Measurements from ENCODE around the gene CCDC124.
"Not testable (repeated sequence)": the region's sequence is repeated elsewhere in the genome, so short reads cannot be mapped to it uniquely, and the experiment has no call there.

CCDC124 gene

GRCh38 chr19:17915940-17916593, 16.7 kb upstream of the CCDC124 start:
- H3K9me3 ChIP-seq (ENCODE audit: control insufficient read depth, insufficient read depth, low read length): peaks cover 3% of the 10 kb centered on the region
- no peaks in the 10 kb centered on the region for H3K27me3 ChIP-seq (ENCODE audit: control insufficient read depth, insufficient read depth, low read length)
- no peak overlapping the region for H3K4me3 ChIP-seq (ENCODE audit: low read depth, low read length)
- H3K9ac ChIP-seq (ENCODE audit: low read depth, low read length): no peak overlapping the region
- no peaks in the 10 kb centered on the region for H3K36me3 ChIP-seq (ENCODE audit: control insufficient read depth, insufficient read depth, low read length)
- no peaks in the 10 kb centered on the region for H3K4me1 ChIP-seq (ENCODE audit: control insufficient read depth, insufficient read depth, low read length)

- H3K9ac ChIP-seq (ENCODE audit: low read depth, low read length); H3K9me3 ChIP-seq (ENCODE audit: control insufficient read depth, insufficient read depth, low read length); H3K36me3 ChIP-seq (ENCODE audit: control insufficient read depth, insufficient read depth, low read length); H3K4me1 ChIP-seq (ENCODE audit: control insufficient read depth, insufficient read depth, low read length); H3K4me3 ChIP-seq (ENCODE audit: low read depth, low read length); H3K27me3 ChIP-seq (ENCODE audit: control insufficient read depth, insufficient read depth, low read length): not testable (repeated sequence)
Measured at GRCh38 chr19:17918151-17918550, 14.7 kb upstream of the CCDC124 start.

GRCh38 chr19:17919122-17919521, 13.7 kb upstream of the CCDC124 start:
- not testable (repeated sequence) for H3K4me3 ChIP-seq (ENCODE audit: low read depth, low read length); H3K4me1 ChIP-seq (ENCODE audit: control insufficient read depth, insufficient read depth, low read length); H3K36me3 ChIP-seq (ENCODE audit: control insufficient read depth, insufficient read depth, low read length); H3K9ac ChIP-seq (ENCODE audit: low read depth, low read length); H3K9me3 ChIP-seq (ENCODE audit: control insufficient read depth, insufficient read depth, low read length); H3K27me3 ChIP-seq (ENCODE audit: control insufficient read depth, insufficient read depth, low read length)

- Histone ChIP-seq H3K27me3 (ENCODE audit: control insufficient read depth, insufficient read depth, low read length) (no peaks in the 10 kb centered on the region), H3K9me3 (ENCODE audit: control insufficient read depth, insufficient read depth, low read length) (peaks cover 3% of the 10 kb centered on the region), H3K4me1 (ENCODE audit: control insufficient read depth, insufficient read depth, low read length) (no peaks in the 10 kb centered on the region), H3K4me3 (ENCODE audit: low read depth, low read length) (no peak overlapping the region), H3K36me3 (ENCODE audit: control insufficient read depth, insufficient read depth, low read length) (no peaks in the 10 kb centered on the region), H3K9ac (ENCODE audit: low read depth, low read length) (no peak overlapping the region)
Measured at GRCh38 chr19:17920527-17920926, 12.3 kb upstream of the CCDC124 start.

GRCh38 chr19:17922138-17922537, 10.7 kb upstream of the CCDC124 start:
- Histone ChIP-seq H3K9me3 (ENCODE audit: control insufficient read depth, insufficient read depth, low read length) (no peaks in the 10 kb centered on the region), H3K9ac (ENCODE audit: low read depth, low read length) (no peak overlapping the region), H3K4me3 (ENCODE audit: low read depth, low read length) (no peak overlapping the region), H3K36me3 (ENCODE audit: control insufficient read depth, insufficient read depth, low read length) (no peaks in the 10 kb centered on the region), H3K4me1 (ENCODE audit: control insufficient read depth, insufficient read depth, low read length) (no peaks in the 10 kb centered on the region), H3K27me3 (ENCODE audit: control insufficient read depth, insufficient read depth, low read length) (no peaks in the 10 kb centered on the region)

GRCh38 chr19:17926044-17926443, 6.8 kb upstream of the CCDC124 start:
- no peaks in the 10 kb centered on the region for H3K4me1 ChIP-seq (ENCODE audit: control insufficient read depth, insufficient read depth, low read length)
- H3K4me3 ChIP-seq (ENCODE audit: low read depth, low read length): no peak overlapping the region
- no peak overlapping the region for H3K9ac ChIP-seq (ENCODE audit: low read depth, low read length)
- H3K27me3 ChIP-seq (ENCODE audit: control insufficient read depth, insufficient read depth, low read length): no peaks in the 10 kb centered on the region
- H3K9me3 ChIP-seq (ENCODE audit: control insufficient read depth, insufficient read depth, low read length): no peaks in the 10 kb centered on the region
- H3K36me3 ChIP-seq (ENCODE audit: control insufficient read depth, insufficient read depth, low read length): no peaks in the 10 kb centered on the region

GRCh38 chr19:17929056-17929455, 3.8 kb upstream of the CCDC124 start:
- no peak overlapping the region for H3K4me3 ChIP-seq (ENCODE audit: low read depth, low read length)
- H3K4me1 ChIP-seq (ENCODE audit: control insufficient read depth, insufficient read depth, low read length): no peaks in the 10 kb centered on the region
- no peaks in the 10 kb centered on the region for H3K9me3 ChIP-seq (ENCODE audit: control insufficient read depth, insufficient read depth, low read length)
- H3K36me3 ChIP-seq (ENCODE audit: control insufficient read depth, insufficient read depth, low read length): no peaks in the 10 kb centered on the region
- H3K27me3 ChIP-seq (ENCODE audit: control insufficient read depth, insufficient read depth, low read length): no peaks in the 10 kb centered on the region
- H3K9ac ChIP-seq (ENCODE audit: low read depth, low read length): no peak overlapping the region

- Histone ChIP-seq H3K36me3 (ENCODE audit: control insufficient read depth, insufficient read depth, low read length) (peaks cover 3% of the 10 kb centered on the region), H3K27me3 (ENCODE audit: control insufficient read depth, insufficient read depth, low read length) (no peaks in the 10 kb centered on the region), H3K4me3 (ENCODE audit: low read depth, low read length) (peak overlapping the region; percentile 70), H3K9ac (ENCODE audit: low read depth, low read length) (peak overlapping the region; percentile 88), H3K4me1 (ENCODE audit: control insufficient read depth, insufficient read depth, low read length) (no peaks in the 10 kb centered on the region), H3K9me3 (ENCODE audit: control insufficient read depth, insufficient read depth, low read length) (no peaks in the 10 kb centered on the region)
Measured at GRCh38 chr19:17931532-17932191, 1.2 kb upstream of the CCDC124 start.

- H3K9ac ChIP-seq (ENCODE audit: low read depth, low read length): peak overlapping the region; percentile 77
- no peaks in the 10 kb centered on the region for H3K27me3 ChIP-seq (ENCODE audit: control insufficient read depth, insufficient read depth, low read length)
- peaks cover 6% of the 10 kb centered on the region for H3K36me3 ChIP-seq (ENCODE audit: control insufficient read depth, insufficient read depth, low read length)
- H3K4me3 ChIP-seq (ENCODE audit: low read depth, low read length): peak overlapping the region; percentile 70
- H3K9me3 ChIP-seq (ENCODE audit: control insufficient read depth, insufficient read depth, low read length): no peaks in the 10 kb centered on the region
- no peaks in the 10 kb centered on the region for H3K4me1 ChIP-seq (ENCODE audit: control insufficient read depth, insufficient read depth, low read length)
Measured at GRCh38 chr19:17933414-17934129, 757 bp downstream of the CCDC124 start.

GRCh38 chr19:17936379-17936778, 3.6 kb downstream of the CCDC124 start:
- Histone ChIP-seq H3K9ac (ENCODE audit: low read depth, low read length) (no peak overlapping the region), H3K36me3 (ENCODE audit: control insufficient read depth, insufficient read depth, low read length) (peaks cover 6% of the 10 kb centered on the region), H3K4me1 (ENCODE audit: control insufficient read depth, insufficient read depth, low read length) (no peaks in the 10 kb centered on the region), H3K9me3 (ENCODE audit: control insufficient read depth, insufficient read depth, low read length) (no peaks in the 10 kb centered on the region), H3K27me3 (ENCODE audit: control insufficient read depth, insufficient read depth, low read length) (no peaks in the 10 kb centered on the region), H3K4me3 (ENCODE audit: low read depth, low read length) (no peak overlapping the region)

GRCh38 chr19:17937371-17937900, 4.6 kb downstream of the CCDC124 start:
- Histone ChIP-seq H3K9me3 (ENCODE audit: control insufficient read depth, insufficient read depth, low read length) (no peaks in the 10 kb centered on the region), H3K4me1 (ENCODE audit: control insufficient read depth, insufficient read depth, low read length) (peaks cover 6% of the 10 kb centered on the region), H3K27me3 (ENCODE audit: control insufficient read depth, insufficient read depth, low read length) (no peaks in the 10 kb centered on the region), H3K36me3 (ENCODE audit: control insufficient read depth, insufficient read depth, low read length) (peaks cover 6% of the 10 kb centered on the region), H3K4me3 (ENCODE audit: low read depth, low read length) (no peak overlapping the region), H3K9ac (ENCODE audit: low read depth, low read length) (no peak overlapping the region)
